ENCODE measurements around the gene RYK.

- TF ChIP-seq CTCF (IDR thresholded peaks at IDR 0.05) (no peak), REST (IDR thresholded peaks at IDR 0.05) (no peak), ELK1 (IDR thresholded peaks at IDR 0.05; ENCODE audit: low read depth, low read length) (no peak), CEBPB (IDR thresholded peaks at IDR 0.05) (no peak), MAX (IDR thresholded peaks at IDR 0.05) (no peak), USF2 (IDR thresholded peaks at IDR 0.05) (no peak), RFX5 (IDR thresholded peaks at IDR 0.05) (no peak), ZFP36 (IDR thresholded peaks at IDR 0.05; ENCODE audit: borderline replicate concordance, partially characterized antibody) (no peak), SMC3 (IDR thresholded peaks at IDR 0.05) (no peak), POLR2A (IDR thresholded peaks at IDR 0.05; ENCODE audit: low read length) (no peak), HDAC2 (IDR thresholded peaks at IDR 0.05) (no peak), ZSCAN20 (CRISPR knock-in tag; IDR thresholded peaks at IDR 0.05) (no peak)
Measured at GRCh38 chr3:134228479-134228878, 22.2 kb downstream of the RYK start.

Data from A549 (cell line).